Testis (tissue), 2 donors: ENCODE data around the gene TPST1.
"Not testable (repeated sequence)": the region's sequence is repeated elsewhere in the genome, so short reads cannot be mapped to it uniquely, and the experiment has no call there.

ENCODE experiments used
- POLR2A ChIP-seq: fragments of 450-650 bp; IDR thresholded peaks from one replicate; pipeline ENCODE4 v1.6.1; 2017; ENCODE audit warnings: antibody characterized with exemption, mild to moderate bottlenecking, moderate library complexity
- TF ChIP-seq, protein P1 (sequence below), 3 experiments: fragments of 450-650 bp in 2 of 3; fragments of 200-600 bp in 1 of 3; sonication (generic) in 1 of 3; IDR thresholded peaks; one replicate each; pipeline ENCODE4 v1.5.1; 2016 to 2019; ENCODE audit warnings: antibody characterized with exemption in 3 of 3, mild to moderate bottlenecking in 2 of 3, moderate library complexity in 1 of 3

DNA sequence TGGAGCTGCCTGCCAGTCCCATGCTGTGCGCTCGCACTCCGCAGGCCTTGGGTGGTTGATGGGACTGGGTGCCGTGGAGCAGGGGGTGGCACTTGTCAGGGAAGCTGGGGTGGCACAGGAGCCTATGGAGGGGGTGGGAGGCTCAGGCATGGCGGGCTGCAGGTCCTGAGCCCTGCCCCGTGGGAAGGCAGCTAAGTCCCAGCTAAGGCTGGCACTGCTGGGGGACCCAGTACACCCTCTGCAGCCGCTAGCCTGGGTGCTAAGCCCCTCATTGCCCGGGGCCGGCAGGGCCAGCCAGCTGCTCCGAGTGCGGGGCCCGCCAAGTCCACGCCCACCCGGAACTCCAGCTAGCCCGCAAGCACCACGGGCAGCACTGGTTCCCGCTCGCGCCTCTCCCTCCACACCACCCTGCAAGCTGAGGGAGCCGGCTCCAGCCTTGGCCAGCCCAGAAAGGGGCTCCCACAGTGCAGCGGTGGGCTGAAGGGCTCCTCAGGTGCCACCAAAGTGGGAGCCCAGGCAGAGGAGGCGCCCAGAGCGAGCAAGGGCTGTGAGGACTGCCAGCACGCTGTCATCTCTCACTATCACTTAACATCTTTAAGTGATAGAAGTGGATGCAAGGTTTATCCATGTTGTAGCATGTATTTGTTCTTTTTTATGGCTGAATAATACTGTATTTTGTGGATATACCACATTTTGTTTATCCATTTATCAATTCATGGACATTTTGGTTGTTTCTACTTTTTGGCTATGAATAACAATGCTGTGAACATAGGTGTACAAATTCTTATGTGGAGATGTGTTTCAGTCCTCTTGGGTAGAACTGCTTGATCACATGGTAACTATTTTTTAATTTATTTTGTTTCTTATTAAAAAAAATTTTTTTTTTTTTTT is 26.4 kb downstream of the TPST1 start:
- not testable (repeated sequence) for TF ChIP-seq POLR2A
- TF ChIP-seq, protein P1, sequence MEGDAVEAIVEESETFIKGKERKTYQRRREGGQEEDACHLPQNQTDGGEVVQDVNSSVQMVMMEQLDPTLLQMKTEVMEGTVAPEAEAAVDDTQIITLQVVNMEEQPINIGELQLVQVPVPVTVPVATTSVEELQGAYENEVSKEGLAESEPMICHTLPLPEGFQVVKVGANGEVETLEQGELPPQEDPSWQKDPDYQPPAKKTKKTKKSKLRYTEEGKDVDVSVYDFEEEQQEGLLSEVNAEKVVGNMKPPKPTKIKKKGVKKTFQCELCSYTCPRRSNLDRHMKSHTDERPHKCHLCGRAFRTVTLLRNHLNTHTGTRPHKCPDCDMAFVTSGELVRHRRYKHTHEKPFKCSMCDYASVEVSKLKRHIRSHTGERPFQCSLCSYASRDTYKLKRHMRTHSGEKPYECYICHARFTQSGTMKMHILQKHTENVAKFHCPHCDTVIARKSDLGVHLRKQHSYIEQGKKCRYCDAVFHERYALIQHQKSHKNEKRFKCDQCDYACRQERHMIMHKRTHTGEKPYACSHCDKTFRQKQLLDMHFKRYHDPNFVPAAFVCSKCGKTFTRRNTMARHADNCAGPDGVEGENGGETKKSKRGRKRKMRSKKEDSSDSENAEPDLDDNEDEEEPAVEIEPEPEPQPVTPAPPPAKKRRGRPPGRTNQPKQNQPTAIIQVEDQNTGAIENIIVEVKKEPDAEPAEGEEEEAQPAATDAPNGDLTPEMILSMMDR (IDR thresholded peaks at IDR 0.05): not testable (repeated sequence)
